HG03521 (cell line): ENCODE data around the gene PTPRD.

Source experiments
- ATAC-seq: cut with Tn5 transposase; IDR thresholded peaks from one replicate; pipeline ENCODE4 v1.9.1; 2021; ENCODE audit warnings: mild to moderate bottlenecking, moderate library complexity; ENCODE audit not compliant: unreplicated experiment

Gene PTPRD

DNA sequence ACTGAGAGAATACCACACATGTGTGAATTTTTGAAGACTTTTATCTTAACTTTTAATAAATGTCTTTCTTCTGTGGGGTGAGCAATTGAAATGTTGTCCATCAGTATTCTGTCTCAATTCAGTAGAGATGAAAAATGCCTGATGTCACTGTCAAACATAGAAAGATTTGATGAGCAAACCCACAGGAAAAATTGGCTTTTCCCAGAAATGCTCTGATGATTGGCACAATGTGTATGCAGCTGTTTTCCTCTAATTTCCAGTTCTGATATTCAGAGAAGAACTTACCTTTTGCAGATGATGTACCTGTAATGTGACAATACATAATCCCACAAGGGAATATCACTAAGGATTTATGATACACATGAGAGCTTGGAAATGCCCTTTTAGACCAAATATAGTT, 340.0 kb downstream of the PTPRD start:
- no peak for ATAC-seq

- ATAC-seq = peak; percentile 53
Measured at GRCh38 chr9:10268531-10269485, 344.0 kb downstream of the PTPRD start.

DNA sequence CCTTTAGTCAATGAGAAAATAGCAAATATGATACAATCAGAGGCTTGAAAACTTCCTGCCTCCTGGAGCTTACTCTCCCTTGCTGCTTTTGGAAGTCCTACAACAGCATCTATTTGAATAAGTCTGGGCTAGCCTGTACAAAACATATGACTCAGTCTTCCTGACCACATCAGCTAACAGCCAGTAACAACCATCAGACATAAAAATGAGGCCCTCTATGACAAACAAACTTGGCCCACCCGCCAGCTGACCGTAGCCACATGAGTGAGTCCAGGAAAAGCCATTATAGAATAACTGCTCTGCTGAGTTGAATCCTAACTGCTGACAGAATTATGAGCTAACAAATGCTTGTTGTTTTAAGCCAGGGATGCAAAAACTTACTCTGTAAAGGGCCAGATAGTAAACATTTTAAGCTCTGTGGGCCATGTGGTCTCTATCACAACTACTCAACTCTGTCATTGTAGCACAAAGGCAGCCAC, 347.6 kb downstream of the PTPRD start:
- ATAC-seq = no peak

GRCh38 chr9:10260501-10260900, 352.3 kb downstream of the PTPRD start:
- no peak for ATAC-seq

DNA sequence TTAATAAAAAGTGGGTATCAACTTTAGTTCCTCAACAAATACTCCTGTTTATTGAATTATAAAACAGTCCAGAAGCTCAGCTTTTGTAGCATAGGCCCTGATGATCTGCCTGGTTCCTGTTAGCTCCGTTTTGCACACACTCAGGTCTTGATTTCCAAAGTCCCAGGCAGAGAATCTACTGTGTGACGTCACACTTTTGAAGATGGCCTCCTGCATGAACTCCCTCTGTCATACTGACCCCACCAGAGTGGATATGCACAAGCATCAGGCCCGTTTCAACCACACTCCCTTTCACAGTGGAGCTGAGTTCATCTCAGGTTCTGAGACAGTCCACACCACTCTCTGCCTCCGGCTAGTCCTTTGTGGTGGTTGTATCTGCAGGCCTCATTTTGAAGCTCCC, 353.1 kb downstream of the PTPRD start:
- no peak for ATAC-seq

- ATAC-seq = no peak
Measured at GRCh38 chr9:10255758-10256157, 357.0 kb downstream of the PTPRD start.

- no peak for ATAC-seq
Measured at GRCh38 chr9:10254338-10254737, 358.5 kb downstream of the PTPRD start.

- no peak for ATAC-seq
Measured at GRCh38 chr9:10253341-10253740, 359.5 kb downstream of the PTPRD start.

DNA sequence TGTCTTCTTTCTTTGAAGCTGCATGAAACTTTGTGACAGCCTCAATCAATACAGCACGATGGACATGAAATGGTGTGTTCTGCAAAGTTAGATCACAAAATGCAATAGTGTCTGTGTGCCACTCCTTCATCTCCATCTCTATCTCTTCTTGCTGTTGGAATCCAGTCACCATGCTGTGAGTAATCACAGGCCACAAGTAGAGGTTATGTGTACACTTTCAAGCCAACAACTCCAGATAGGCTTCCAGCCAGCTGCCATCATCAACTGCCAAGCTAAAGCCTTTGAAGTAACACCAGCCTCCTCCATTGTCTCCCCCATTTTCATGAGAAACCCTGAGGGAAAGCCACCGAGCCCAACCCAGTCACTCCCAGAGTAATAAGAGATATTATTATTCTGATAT, 360.6 kb downstream of the PTPRD start:
- ATAC-seq = no peak

- ATAC-seq = no peak
Measured at GRCh38 chr9:10251490-10251889, 361.3 kb downstream of the PTPRD start.

DNA sequence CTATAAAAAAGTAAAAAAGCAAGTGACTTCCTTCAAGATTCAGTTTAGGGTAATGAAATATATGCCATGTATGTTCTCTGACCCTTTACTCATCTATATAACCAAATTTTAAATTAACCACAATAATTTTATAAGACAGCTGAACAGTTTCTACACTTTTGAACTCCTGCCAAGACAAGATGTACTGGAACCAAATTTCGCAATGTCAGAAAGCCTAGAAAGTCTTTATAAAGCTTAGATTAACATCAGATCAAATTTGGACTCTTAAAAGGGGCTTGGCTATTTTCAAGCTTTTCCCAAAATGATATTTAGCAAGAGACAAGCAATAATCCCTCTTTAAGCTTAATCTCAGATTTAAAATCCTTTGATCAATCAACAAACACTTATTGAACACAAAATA, 362.6 kb downstream of the PTPRD start:
- no peak for ATAC-seq

GRCh38 chr9:10248890-10249289, 363.9 kb downstream of the PTPRD start:
- no peak for ATAC-seq

DNA sequence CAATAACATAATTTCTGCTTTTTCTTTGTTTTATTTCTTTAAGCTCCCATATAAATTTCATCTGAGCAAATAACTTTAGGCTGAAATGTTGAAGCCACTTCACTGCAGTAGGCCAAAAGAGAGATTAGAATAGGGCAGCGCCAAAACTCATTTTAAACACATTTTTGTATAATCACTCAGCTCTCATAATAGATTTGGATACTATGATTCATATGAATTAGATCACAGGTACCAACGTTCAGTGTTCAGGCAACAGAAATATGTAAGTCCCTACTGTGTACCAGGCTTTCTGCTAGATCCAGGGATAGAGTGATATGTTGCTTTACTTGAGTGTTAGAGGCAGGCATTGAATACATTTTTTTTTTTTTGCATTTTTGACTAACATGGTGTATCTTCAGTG, 370.5 kb downstream of the PTPRD start:
- no peak for ATAC-seq

DNA sequence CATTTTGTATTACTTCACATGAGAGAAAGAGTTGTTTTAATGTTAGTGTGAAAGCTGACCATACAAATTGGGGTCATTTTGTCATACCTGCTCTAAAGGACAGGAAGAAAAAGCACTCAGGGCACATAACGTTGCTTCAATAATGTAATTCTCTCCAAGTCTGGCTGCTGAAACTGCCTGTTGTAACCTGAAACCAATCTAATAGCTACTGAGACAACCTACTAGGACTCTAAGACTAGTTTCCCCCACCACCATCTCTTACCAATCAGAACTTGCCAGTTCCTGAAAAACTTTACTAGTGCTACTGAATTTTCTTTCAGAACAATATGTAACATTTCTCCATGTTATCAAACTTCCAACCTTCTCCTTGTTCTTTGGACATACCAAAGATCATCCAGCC, 374.7 kb downstream of the PTPRD start:
- no peak for ATAC-seq

- ATAC-seq = no peak
Measured at GRCh38 chr9:10237584-10237983, 375.2 kb downstream of the PTPRD start.

- no peak for ATAC-seq
Measured at GRCh38 chr9:10236161-10236560, 376.6 kb downstream of the PTPRD start.

DNA sequence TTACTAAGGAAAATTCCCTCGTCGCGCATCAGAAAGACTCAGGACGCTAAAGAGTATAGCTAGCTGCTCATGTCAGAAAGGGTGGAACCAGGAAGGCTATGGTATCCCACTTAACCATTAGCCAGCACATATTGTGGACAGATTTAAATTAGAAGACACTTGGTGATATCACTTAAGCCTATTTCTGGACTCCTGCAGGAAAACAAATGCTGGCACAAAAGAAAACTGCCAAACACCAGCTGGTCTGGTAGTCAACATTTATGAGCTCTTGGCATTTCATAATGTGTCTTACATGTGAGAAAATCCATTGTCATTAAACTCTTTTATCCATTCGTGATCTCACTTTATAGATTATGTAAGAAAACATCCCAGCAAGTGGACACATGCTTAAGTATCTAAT, 377.4 kb downstream of the PTPRD start:
- no peak for ATAC-seq

- ATAC-seq = no peak
Measured at GRCh38 chr9:10232352-10232930, 380.4 kb downstream of the PTPRD start.

GRCh38 chr9:10230512-10230911, 382.3 kb downstream of the PTPRD start:
- ATAC-seq = peak; percentile 62

DNA sequence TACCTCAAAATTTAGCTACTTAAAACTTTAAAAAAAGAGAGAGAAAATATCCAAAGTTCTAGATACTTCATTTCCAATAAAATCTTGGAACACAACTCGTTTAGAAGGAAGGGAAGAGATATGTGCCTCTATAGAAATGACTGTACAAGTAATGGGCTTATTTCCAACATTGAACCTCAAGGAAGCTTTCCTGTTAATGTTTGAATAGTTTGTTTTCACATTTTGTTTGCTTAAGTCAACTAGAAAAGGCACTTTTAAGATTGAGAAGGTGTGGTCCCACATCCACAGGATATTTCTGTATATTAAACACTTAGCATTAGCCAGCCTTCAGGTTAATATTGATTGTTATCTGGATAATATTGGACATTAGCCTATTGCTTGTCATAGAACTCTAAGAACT, 384.7 kb downstream of the PTPRD start:
- no peak for ATAC-seq

GRCh38 chr9:10226996-10227395, 385.8 kb downstream of the PTPRD start:
- no peak for ATAC-seq

DNA sequence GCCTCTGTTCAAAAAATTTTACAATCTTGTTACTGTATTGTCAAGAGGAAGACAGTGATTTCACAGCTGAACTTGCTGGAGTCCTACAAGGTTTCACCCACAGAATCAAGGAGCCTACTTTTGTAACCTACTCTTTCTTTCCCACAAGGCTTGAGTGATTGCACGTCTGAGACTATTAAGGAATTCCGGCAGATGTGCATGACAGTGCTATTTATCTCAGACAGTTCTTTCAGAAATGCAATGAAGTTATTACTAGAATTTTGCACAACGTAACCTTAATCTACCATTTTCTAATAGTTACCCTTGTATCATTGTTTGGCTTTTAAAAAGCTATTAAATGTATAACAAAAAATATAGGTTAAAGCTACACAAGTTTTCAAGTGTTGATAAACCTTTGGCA, 400.1 kb downstream of the PTPRD start:
- no peak for ATAC-seq
